Retinal pigment epithelial cell (primary cell): ENCODE data around the gene DAPL1.
A peak's percentile ranks its signal among the peaks of the same experiment; 100 is the strongest.

Experiments used
- DNase-seq: peaks from one replicate; pipeline ENCODE4 v3.0.0-alpha.2; 2010; ENCODE audit warnings: low read depth
- H3K4me3 ChIP-seq: 2 replicates; pipeline ENCODE4 v1.5.1; 2011; ENCODE audit warnings: mild to moderate bottlenecking, low read length, control low read depth, moderate library complexity
- CTCF ChIP-seq: conservative IDR thresholded peaks from 2 replicates; pipeline ENCODE4 v1.5.1; 2011; ENCODE audit warnings: low read depth, low read length, control low read depth, inconsistent platforms

Gene DAPL1

DNA sequence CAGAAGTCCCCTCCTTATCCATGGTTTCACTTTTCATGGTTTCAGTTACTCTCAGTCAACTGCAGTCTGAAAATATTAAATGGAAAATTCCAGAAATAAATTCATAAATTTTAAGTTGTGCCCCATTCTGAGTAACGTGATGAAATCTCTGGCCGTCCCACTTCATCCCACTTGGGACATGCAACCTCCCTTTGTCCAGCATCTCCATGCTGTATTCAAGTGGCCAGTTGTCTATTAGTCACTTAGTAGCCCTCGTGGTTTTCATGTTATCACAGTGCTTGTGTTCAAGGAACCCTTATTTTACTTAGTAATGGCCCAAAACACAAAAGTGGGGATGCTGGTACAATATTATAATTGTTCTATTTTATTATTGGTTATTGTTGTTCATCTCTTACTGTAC is 18.0 kb upstream of the DAPL1 start:
- no peak for TF ChIP-seq CTCF
- DNase-seq: no peak
- H3K4me3 ChIP-seq: no peak overlapping the region

DNA sequence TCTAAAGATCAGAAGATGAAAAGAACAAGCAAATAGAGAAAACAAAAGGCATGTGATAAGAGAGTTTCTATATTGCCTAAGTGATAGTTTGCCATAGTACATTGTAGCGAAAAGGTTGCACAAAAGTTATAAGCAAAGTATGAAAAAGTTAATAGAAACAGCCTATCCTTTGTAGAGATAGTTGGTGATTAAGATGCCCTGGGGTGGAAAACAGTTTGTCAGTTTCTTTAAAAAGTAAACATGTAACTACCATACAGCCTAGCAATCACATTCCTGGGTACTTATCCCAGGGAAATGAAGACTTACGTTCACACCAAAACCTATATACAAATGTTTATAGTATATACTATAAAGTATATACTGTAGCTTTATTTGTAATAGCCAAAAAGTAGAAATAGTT is 16.9 kb upstream of the DAPL1 start:
- no peak for TF ChIP-seq CTCF
- no peak for DNase-seq
- H3K4me3 ChIP-seq: no peak overlapping the region

DNA sequence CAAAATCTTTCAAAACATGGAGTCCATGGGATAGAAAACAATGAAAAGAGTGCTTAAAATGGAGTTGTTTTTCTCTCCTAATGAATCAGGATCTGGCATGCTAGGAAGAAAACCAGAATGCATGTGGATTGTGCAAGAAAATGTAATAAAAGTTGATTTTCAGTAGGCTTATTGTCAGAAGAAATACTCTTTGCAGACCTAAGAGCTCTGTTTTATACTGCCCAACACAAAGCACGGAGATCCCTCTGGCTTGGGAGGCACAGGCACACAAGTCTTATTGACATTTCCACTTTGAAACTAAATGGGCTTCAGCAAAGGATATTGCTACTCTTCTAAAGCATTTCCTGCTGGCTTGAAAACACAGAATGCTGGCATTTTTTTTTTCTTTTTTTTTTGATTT is 15.5 kb upstream of the DAPL1 start:
- no peak for DNase-seq
- no peak overlapping the region for H3K4me3 ChIP-seq
- TF ChIP-seq CTCF: no peak

GRCh38 chr2:158781353-158781961 is 13.7 kb upstream of the DAPL1 start:
- no peak overlapping the region for H3K4me3 ChIP-seq
- TF ChIP-seq CTCF: no peak
- DNase-seq: peak; percentile 92

DNA sequence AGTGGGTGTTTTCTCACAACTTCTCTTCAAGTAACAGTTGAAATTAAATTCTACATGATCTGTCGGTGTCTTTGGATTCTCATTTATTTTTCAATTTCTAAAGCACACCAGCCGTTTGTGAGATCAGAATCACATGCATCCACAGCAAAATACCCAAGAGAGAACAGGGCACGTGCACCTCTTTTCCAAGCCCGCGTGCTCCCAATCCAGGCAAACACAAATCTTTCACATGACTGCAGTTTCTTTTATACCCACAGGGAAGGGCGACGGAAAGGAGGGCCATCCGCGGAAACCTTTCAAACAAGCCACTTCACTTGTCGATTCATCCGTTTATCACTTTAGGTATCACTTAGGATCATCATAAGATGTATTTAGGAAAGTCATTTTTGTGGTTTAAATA is 13.0 kb upstream of the DAPL1 start:
- TF ChIP-seq CTCF: no peak
- H3K4me3 ChIP-seq: no peak overlapping the region
- peak; percentile 63 for DNase-seq

DNA sequence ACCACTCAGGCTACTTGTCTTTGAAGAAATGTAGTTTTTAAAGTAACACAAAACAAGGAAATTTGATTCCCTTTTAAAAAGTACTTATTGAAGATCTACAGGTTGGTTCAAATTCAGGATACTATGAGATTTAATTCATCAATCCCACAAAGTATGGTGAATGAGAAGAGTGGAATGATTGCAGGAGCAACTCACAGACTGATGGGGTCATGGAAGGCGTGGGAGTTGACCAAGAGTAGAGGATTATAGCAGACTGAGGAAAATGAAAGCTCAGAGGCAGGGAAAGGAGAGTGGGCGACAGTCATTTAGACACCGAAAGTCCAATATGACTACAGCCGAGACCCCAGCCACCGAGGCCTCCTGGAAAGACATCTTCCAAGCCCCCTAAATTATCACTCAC is 12.5 kb upstream of the DAPL1 start:
- H3K4me3 ChIP-seq: no peak overlapping the region
- TF ChIP-seq CTCF: no peak
- DNase-seq: no peak

- no peak for DNase-seq
- H3K4me3 ChIP-seq: no peak overlapping the region
- no peak for TF ChIP-seq CTCF
Measured at GRCh38 chr2:158783923-158784322, 11.2 kb upstream of the DAPL1 start.
